Mesenchymal stem cell (in vitro differentiated cells and primary cell): ENCODE data around the gene TDRD9.

Experiments
- DNase-seq: peaks from one replicate; pipeline ENCODE4 v3.0.0-alpha.2; 2013
- H2AFZ ChIP-seq: one replicate; pipeline ENCODE4 v1.6.1; 2013; ENCODE audit warnings: low read depth, mild to moderate bottlenecking, control low read depth, inconsistent platforms, low read length, moderate library complexity
- H2AK5ac ChIP-seq: 2 replicates; pipeline ENCODE4 v1.6.1; 2013; ENCODE audit warnings: low read length, moderate library complexity, mild to moderate bottlenecking, inconsistent platforms; ENCODE audit not compliant: severe bottlenecking
- H2BK120ac ChIP-seq: one replicate; pipeline ENCODE4 v1.6.1; 2013; ENCODE audit warnings: low read depth, mild to moderate bottlenecking, inconsistent platforms, low read length, moderate library complexity
- H2BK12ac ChIP-seq, 2 experiments: one replicate each; pipeline ENCODE4 v1.6.1; 2013; ENCODE audit warnings: inconsistent platforms in 2 of 2, low read length in 2 of 2, mild to moderate bottlenecking in 2 of 2, moderate library complexity in 2 of 2, control low read depth in 1 of 2
- H2BK15ac ChIP-seq: one replicate; pipeline ENCODE4 v1.6.1; 2013; ENCODE audit warnings: mild to moderate bottlenecking, low read depth, inconsistent platforms; ENCODE audit not compliant: poor library complexity, severe bottlenecking
- H2BK5ac ChIP-seq: 2 replicates; pipeline ENCODE4 v1.6.1; 2013; ENCODE audit warnings: low read depth, mild to moderate bottlenecking, low read length, control low read depth, inconsistent platforms; ENCODE audit not compliant: poor library complexity, severe bottlenecking
- H3K14ac ChIP-seq, 2 experiments: one replicate each; pipeline ENCODE4 v1.6.1; 2013; ENCODE audit warnings: inconsistent platforms in 2 of 2, low read length in 2 of 2, control low read depth in 1 of 2, mild to moderate bottlenecking in 1 of 2, moderate library complexity in 1 of 2
- H3K18ac ChIP-seq, 2 experiments: one replicate each; pipeline ENCODE4 v1.6.1; 2013; ENCODE audit warnings: inconsistent platforms in 2 of 2, low read length in 2 of 2, control low read depth in 1 of 2, low read depth in 1 of 2, mild to moderate bottlenecking in 1 of 2
- H3K23ac ChIP-seq, 2 experiments: one replicate each; pipeline ENCODE4 v1.6.1; 2013; ENCODE audit warnings: inconsistent platforms in 2 of 2, low read length in 2 of 2, mild to moderate bottlenecking in 2 of 2, moderate library complexity in 2 of 2, control low read depth in 1 of 2
- H3K27ac ChIP-seq: 2 replicates; pipeline ENCODE4 v1.5.1; 2013; ENCODE audit warnings: mild to moderate bottlenecking, moderate library complexity, low read length, control low read depth, inconsistent platforms; ENCODE audit not compliant: poor library complexity, severe bottlenecking
- H3K27me3 ChIP-seq, 2 experiments: 2 replicates each; pipeline versions ENCODE4 v1.6.1 to v1.7.0; 2013; ENCODE audit warnings: low read length in 2 of 2, mild to moderate bottlenecking in 2 of 2, moderate library complexity in 2 of 2, control low read depth in 1 of 2, inconsistent platforms in 1 of 2; ENCODE audit not compliant: control insufficient read depth in 1 of 2, insufficient read depth in 1 of 2
- H3K36me3 ChIP-seq, 2 experiments: 2 replicates each; pipeline versions ENCODE4 v1.6.1 to v1.7.0; 2013; ENCODE audit warnings: low read length in 2 of 2, control low read depth in 1 of 2, inconsistent platforms in 1 of 2, low read depth in 1 of 2, mild to moderate bottlenecking in 1 of 2; ENCODE audit not compliant: insufficient read depth in 2 of 2, control insufficient read depth in 1 of 2
- H3K4ac ChIP-seq, 2 experiments: one replicate each; pipeline ENCODE4 v1.6.1; 2013; ENCODE audit warnings: inconsistent platforms in 2 of 2, low read length in 2 of 2, mild to moderate bottlenecking in 2 of 2, moderate library complexity in 2 of 2, control low read depth in 1 of 2, low read depth in 1 of 2
- H3K4me1 ChIP-seq: 2 replicates; pipeline ENCODE4 v1.6.1; 2013; ENCODE audit warnings: low read depth, low read length, control low read depth; ENCODE audit not compliant: control insufficient read depth, insufficient read depth
- H3K4me2 ChIP-seq: 2 replicates; pipeline ENCODE4 v1.6.1; 2013; ENCODE audit warnings: low read length, mild to moderate bottlenecking, inconsistent platforms; ENCODE audit not compliant: poor library complexity, severe bottlenecking
- H3K4me3 ChIP-seq, 2 experiments: 2 replicates each; pipeline versions ENCODE4 v1.5.1 to v1.7.0; 2013; ENCODE audit warnings: low read length in 2 of 2, mild to moderate bottlenecking in 2 of 2, control low read depth in 1 of 2, low read depth in 1 of 2; ENCODE audit not compliant: insufficient read depth in 1 of 2
- H3K79me1 ChIP-seq: replicated peaks from 2 replicates; pipeline ENCODE4 v1.6.1; 2013; ENCODE audit warnings: mild to moderate bottlenecking, control low read depth, low read length, inconsistent platforms; ENCODE audit not compliant: poor library complexity, severe bottlenecking
- H3K9ac ChIP-seq: 2 replicates; pipeline ENCODE4 v1.7.0; 2013; ENCODE audit warnings: mild to moderate bottlenecking, low read length, moderate library complexity
- H3K9me3 ChIP-seq: 2 replicates; pipeline ENCODE4 v1.7.0; 2013; ENCODE audit warnings: mild to moderate bottlenecking, low read length; ENCODE audit not compliant: control insufficient read depth
- H4K8ac ChIP-seq: one replicate; pipeline ENCODE4 v1.6.1; 2013; ENCODE audit warnings: inconsistent platforms, mild to moderate bottlenecking, low read length, moderate library complexity
- H4K91ac ChIP-seq: one replicate; pipeline ENCODE4 v1.6.1; 2013; ENCODE audit warnings: mild to moderate bottlenecking, low read length, inconsistent platforms
- WGBS: methylation state at CpG from one replicate; pipeline ENCODE4 v1.1.7; 2013; ENCODE audit warnings: mixed read lengths; 5-methylcytosine and 5-hydroxymethylcytosine counted together

TDRD9 gene

DNA sequence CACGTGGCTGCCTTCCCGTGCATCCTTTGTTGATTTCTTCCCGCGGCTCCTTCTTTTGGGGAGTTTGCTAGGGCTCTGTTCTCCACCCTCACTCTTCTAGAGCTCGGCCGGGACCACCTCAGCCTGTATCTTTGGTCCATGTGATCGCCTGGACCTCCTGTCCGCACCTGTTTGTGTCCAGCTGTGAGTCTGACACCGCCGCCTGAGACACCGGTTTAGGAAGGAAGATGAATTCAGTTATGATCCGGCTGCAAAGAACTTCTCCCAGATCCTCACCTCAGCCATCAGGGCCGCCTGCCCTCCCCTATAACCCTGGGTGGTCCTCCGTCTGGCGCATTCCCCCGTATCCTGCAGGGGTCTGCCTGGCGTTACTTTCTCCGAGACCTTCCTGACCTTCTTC is 690 bp upstream of the TDRD9 start:
- H3K4me2 ChIP-seq, result no peak overlapping the region
- H3K23ac ChIP-seq, result no peak overlapping the region
- no peak overlapping the region for H3K4ac ChIP-seq
- 85% methylated on average over 18 of the region's 18 CpGs for WGBS
- peaks cover 11 to 24% of the 10 kb centered on the region in 2 experiments for H3K27me3 ChIP-seq
- no peak overlapping the region for H2AFZ ChIP-seq
- H4K8ac ChIP-seq, result no peak overlapping the region
- H2BK15ac ChIP-seq, result no peak overlapping the region
- no peak overlapping the region for H3K18ac ChIP-seq
- H3K14ac ChIP-seq, result no peak overlapping the region
- no peaks in the 10 kb centered on the region for H3K79me1 ChIP-seq
- H3K4me3 ChIP-seq, result no peak overlapping the region
- H3K9me3 ChIP-seq, result no peaks in the 10 kb centered on the region
- no peak overlapping the region for H4K91ac ChIP-seq
- H3K4me1 ChIP-seq, result no peaks in the 10 kb centered on the region
- H3K9ac ChIP-seq, result no peak overlapping the region
- no peak overlapping the region for H2BK12ac ChIP-seq
- no peaks in the 10 kb centered on the region for H3K36me3 ChIP-seq
- DNase-seq, result no peak
- no peak overlapping the region for H2BK120ac ChIP-seq
- H2BK5ac ChIP-seq, result no peak overlapping the region
- no peak overlapping the region for H2AK5ac ChIP-seq
- H3K27ac ChIP-seq, result no peak overlapping the region

DNA sequence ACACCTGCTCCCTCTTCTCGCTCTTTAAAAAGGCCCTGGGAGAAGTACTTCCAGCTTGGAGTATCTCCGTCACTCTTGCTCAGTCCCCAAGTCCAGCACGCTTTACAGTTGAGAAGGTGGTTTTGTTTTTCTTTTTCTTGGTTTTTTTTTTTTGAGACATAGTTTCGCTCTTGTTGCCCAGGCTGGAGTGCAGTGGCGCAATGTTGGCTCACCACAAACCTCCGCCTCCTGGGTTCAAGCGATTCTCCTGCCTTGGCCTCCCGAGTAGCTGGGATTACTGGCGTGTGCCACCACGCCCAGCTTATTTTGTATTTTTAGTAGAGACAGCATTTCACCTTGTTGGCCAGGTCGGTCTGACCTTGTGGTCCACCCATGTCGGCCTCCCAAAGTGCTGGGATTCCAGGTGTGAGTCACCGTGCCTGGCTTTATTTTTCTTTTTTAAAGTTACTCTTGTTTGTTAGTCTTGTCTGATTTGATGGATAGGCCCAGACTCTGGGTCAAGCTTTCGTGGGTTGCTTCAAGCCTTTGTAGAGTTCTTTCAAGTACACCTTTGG is 1.9 kb downstream of the TDRD9 start:
- Histone ChIP-seq H3K27ac (no peak overlapping the region), H3K79me1 (no peaks in the 10 kb centered on the region), H3K4me1 (no peaks in the 10 kb centered on the region), H3K9ac (no peak overlapping the region), H4K8ac (no peak overlapping the region), H3K27me3 (peaks cover 5 to 19% of the 10 kb centered on the region in 2 experiments), H3K9me3 (no peaks in the 10 kb centered on the region), H3K4me2 (no peak overlapping the region), H2AK5ac (no peak overlapping the region), H2BK5ac (no peak overlapping the region), H2BK120ac (no peak overlapping the region), H3K14ac (no peak overlapping the region), H2BK15ac (no peak overlapping the region), H3K4me3 (no peak overlapping the region), H2AFZ (no peak overlapping the region), H2BK12ac (no peak overlapping the region), H3K23ac (no peak overlapping the region), H4K91ac (no peak overlapping the region), H3K36me3 (no peaks in the 10 kb centered on the region), H3K4ac (no peak overlapping the region), H3K18ac (no peak overlapping the region)
- DNase-seq, result no peak
- 83% methylated on average over 14 of the region's 14 CpGs for WGBS

DNA sequence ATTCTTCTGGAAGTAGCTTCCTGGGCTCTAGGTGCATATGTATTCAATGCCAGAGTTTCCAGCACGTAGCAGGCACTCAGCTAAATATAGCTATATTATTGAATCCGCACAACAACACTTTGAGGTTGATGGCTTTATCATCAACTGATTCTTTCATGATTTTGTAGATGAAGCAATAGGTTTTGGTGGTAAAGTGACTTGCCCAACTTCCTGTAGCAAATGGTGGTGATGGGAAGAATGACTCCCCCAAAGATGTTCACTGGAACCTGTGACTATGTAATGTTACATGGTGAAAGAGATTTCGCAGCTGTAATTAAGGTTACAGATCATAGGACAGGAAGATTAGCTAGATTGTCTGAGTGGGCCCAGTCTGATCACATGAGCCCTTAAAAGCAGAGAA is 3.2 kb downstream of the TDRD9 start:
- DNase-seq, result no peak

DNA sequence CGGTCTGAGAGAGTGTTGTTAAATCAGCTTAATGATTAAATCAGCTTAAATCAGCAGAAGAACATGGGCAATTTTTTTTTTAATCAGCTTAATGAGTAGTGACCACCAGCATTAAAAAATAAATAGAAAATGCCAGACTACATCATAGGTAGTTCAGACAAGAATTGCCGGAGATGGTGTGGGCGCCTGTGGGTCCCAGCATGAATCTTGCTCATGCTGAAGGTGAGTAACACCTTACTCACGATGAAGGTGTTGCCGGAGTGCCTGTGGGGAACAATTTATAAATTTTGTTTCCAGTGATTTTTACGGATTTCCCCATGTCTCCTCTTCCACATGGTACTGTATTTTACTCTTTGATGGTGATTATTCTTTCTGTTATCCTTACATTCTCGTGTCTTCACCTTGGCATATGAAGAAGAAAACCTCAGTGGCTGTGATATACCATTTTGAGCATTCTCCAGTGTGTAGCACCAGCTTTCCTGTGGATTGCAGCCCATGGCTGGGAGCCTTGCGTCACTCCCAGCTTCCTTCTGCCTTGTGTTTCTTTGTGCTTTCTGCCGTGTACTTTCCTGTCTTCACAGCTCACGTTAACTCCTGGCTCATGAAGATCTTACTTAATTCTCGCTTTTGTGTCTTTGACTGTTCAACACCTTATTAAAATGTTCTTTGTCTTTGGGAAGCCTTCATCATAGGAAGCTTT is 4.7 kb downstream of the TDRD9 start:
- H2AFZ ChIP-seq, result no peak overlapping the region
- H3K9me3 ChIP-seq, result no peaks in the 10 kb centered on the region
- DNase-seq, result no peak
- H4K91ac ChIP-seq, result no peak overlapping the region
- H3K4me1 ChIP-seq, result no peaks in the 10 kb centered on the region
- no peak overlapping the region for H3K4me2 ChIP-seq
- no peak overlapping the region for H3K14ac ChIP-seq
- H3K4me3 ChIP-seq, result no peak overlapping the region
- no peak overlapping the region for H3K4ac ChIP-seq
- H3K9ac ChIP-seq, result no peak overlapping the region
- no peak overlapping the region for H3K18ac ChIP-seq
- H2AK5ac ChIP-seq, result no peak overlapping the region
- H3K36me3 ChIP-seq, result no peaks in the 10 kb centered on the region
- WGBS, result 76% methylated on average over 5 of the region's 11 CpGs
- H3K27ac ChIP-seq, result no peak overlapping the region
- no peaks in the 10 kb centered on the region for H3K79me1 ChIP-seq
- no peak overlapping the region for H3K23ac ChIP-seq
- no peak overlapping the region for H2BK12ac ChIP-seq
- no peak overlapping the region for H2BK120ac ChIP-seq
- H4K8ac ChIP-seq, result no peak overlapping the region
- H3K27me3 ChIP-seq, result peaks cover 8 to 10% of the 10 kb centered on the region in 2 experiments
- H2BK5ac ChIP-seq, result no peak overlapping the region
- no peak overlapping the region for H2BK15ac ChIP-seq

More for the DNA sequence above, 3.2 kb downstream of the TDRD9 start:
- Histone ChIP-seq H2BK5ac (no peak overlapping the region), H4K8ac (no peak overlapping the region), H2BK15ac (no peak overlapping the region), H3K4me3 (no peak overlapping the region), H3K4me1 (no peaks in the 10 kb centered on the region), H2AK5ac (no peak overlapping the region), H3K18ac (no peak overlapping the region), H3K27me3 (peaks cover 8 to 16% of the 10 kb centered on the region in 2 experiments), H3K9ac (no peak overlapping the region), H2BK12ac (no peak overlapping the region), H3K4ac (no peak overlapping the region), H3K4me2 (no peak overlapping the region), H3K27ac (no peak overlapping the region), H2BK120ac (no peak overlapping the region), H3K23ac (no peak overlapping the region), H3K36me3 (no peaks in the 10 kb centered on the region), H2AFZ (no peak overlapping the region), H3K14ac (no peak overlapping the region), H3K9me3 (no peaks in the 10 kb centered on the region), H4K91ac (no peak overlapping the region), H3K79me1 (no peaks in the 10 kb centered on the region)
- WGBS, result 99% methylated on average over 2 of the region's 3 CpGs
